GM10248 (cell line): ENCODE results near the gene ARHGEF10L.

Experiments
- CTCF ChIA-PET: fragments of 300-600 bp; sonication (Branson Sonifier 250); formaldehyde crosslinking; extraction: SDS; loops from one replicate; lab custom pipeline; 2021; ENCODE audit warnings: antibody characterized with exemption; lab: Yijun Ruan, JAX
- POLR2A ChIA-PET: fragments of 350-650 bp; sonication (Branson Sonifier 250); formaldehyde crosslinking; extraction: SDS; loops from one replicate; lab custom pipeline; 2020; ENCODE audit warnings: antibody characterized with exemption; lab: Yijun Ruan, JAX
- DNase-seq: peaks from one replicate; pipeline ENCODE4 v3.0.0; 2012; ENCODE audit errors: extremely low spot score
- CTCF ChIP-seq: IDR thresholded peaks from 2 replicates; pipeline ENCODE4 v1.5.1; 2012; ENCODE audit warnings: mild to moderate bottlenecking, low read depth; ENCODE audit errors: extremely low read depth, missing control alignments, control extremely low read depth

Gene ARHGEF10L

GRCh38 chr1:17614586-17614985 is 75.1 kb downstream of the ARHGEF10L start:
- ChIA-PET POLR2A (no interaction called here), CTCF (no interaction called here)

DNA sequence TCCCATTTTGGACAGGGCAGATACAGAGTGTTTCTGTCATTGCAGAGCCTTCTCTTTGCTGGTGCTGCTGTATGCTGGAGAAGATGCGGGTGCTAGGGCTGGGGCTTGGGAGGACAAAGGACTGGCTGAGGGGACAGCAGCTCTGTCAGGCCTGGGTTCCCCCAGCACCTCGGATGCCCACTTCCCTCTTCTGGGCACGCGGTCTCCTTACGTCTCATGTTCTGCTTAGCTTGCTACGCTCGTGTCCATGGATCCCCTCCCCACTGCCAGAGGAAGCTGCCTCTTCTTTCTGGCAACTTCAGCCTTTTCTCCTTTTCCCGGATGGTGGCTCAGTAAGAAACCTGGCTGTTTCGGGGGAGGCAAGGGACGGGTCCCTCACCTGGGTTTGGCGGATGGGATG is 75.7 kb downstream of the ARHGEF10L start:
- TF ChIP-seq CTCF = no peak
- ChIA-PET CTCF (no interaction called here), POLR2A (no interaction called here)
- no peak for DNase-seq

More at GRCh38 chr1:17614586-17614985, 75.1 kb downstream of the ARHGEF10L start:
- TF ChIP-seq CTCF = no peak
- no peak for DNase-seq

- ChIA-PET CTCF (interaction anchor here (1.3 kb wide), 1 partner anchor 9 kb away, joined by 4 read pairs; no protein-coding TSS in a partner anchor), POLR2A (no interaction called here)
- no peak for DNase-seq
- no peak for TF ChIP-seq CTCF
These were observed 76.5 kb downstream of the ARHGEF10L start for GRCh38 chr1:17615959-17616358.

GRCh38 chr1:17616731-17617279 is 77.3 kb downstream of the ARHGEF10L start:
- TF ChIP-seq CTCF = no peak
- POLR2A ChIA-PET = no interaction called here
- CTCF ChIA-PET = interaction anchor here (1.3 kb wide), 1 partner anchor 10 kb away, joined by 4 read pairs; no protein-coding TSS in a partner anchor
- no peak for DNase-seq

DNA sequence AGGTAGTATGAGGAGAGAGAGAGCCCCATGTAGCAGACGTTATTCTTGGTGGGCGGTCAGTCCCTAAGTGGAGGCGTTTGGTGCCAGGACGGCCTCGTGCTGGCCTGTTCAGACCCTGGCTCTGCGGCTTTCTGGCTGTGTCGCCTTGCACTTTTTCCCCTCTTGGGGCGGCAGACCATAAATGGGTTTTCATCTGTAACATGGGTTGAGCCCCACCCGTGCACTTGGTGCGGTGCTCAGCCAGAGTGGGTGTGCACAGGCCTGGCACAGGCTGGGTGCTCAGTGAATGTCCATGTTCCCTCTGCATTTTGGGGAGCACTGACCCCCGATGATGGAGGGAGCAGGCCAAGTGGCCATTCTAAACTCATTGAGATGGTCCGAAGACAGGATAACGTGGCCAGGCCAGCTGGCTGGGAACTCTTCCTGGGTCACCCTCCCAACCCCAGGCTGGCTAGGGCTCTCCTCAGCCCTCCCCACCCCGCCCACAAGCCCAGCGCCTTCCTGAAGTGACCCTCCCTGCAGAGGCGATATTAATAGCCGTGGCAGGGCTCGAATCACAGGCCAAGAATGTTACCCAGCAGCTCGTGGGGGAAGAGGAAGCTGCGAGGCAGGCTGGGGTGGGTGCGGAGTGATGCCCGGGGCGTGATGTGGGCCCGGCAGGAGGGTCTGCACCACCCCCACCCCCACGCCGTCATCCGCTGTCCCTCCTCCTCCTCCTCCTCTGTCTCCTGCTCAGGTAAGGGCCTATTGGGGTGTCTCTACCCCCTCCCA is 78.5 kb downstream of the ARHGEF10L start:
- no peak for DNase-seq
- ChIA-PET POLR2A (no interaction called here), CTCF (interaction anchor here (1.2 to 2.3 kb wide), 4 partner anchors 9 to 115 kb away, joined by 4 to 8 read pairs (median 4); no protein-coding TSS in a partner anchor)
- TF ChIP-seq CTCF = no peak

DNA sequence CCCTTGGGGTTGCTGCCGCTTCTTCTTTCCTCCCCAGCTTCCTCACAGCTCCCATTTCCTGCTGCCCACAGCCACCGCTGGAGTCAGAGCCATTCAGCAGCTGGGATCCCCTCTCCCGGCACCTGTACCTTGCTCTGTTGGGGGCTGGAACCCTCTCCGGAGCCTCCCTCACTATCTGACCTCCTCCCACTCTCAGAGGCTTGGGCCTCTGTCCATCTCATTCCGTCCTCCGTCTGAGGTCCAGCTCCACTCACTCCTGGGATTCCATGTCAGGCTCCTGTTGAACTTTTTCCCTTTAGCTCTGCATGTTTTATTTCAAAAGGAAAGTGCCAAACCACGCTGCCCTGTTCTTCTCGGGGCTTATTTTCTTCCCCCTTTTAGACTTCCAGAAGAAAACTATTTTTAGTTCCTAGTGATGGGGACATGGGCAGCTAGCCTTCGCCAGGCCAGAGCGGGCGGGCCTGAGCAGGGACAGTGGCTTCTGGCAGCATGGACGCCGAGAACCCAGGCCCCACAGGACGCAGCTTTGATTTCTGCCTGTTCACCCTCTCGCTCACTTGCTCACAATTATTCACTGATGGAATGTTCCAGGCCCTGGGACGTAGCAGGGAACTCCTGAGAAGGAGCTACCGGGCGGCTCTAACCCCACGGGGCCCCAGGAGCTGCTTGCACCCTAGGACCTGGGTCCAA is 79.2 kb downstream of the ARHGEF10L start:
- no peak for DNase-seq
- ChIA-PET CTCF (interaction anchor here (1.2 to 2.3 kb wide), 5 partner anchors 9 to 124 kb away, joined by 4 to 8 read pairs (median 5); no protein-coding TSS in a partner anchor), POLR2A (no interaction called here)
- TF ChIP-seq CTCF = no peak
